GM21723 (cell line): ENCODE measurements around the gene ATF7.

ENCODE experiments used
- ATAC-seq: cut with Tn5 transposase; IDR thresholded peaks from one replicate; pipeline ENCODE4 v1.9.1; 2021; ENCODE audit warnings: mild to moderate bottlenecking, moderate library complexity; ENCODE audit not compliant: unreplicated experiment

Gene ATF7

DNA sequence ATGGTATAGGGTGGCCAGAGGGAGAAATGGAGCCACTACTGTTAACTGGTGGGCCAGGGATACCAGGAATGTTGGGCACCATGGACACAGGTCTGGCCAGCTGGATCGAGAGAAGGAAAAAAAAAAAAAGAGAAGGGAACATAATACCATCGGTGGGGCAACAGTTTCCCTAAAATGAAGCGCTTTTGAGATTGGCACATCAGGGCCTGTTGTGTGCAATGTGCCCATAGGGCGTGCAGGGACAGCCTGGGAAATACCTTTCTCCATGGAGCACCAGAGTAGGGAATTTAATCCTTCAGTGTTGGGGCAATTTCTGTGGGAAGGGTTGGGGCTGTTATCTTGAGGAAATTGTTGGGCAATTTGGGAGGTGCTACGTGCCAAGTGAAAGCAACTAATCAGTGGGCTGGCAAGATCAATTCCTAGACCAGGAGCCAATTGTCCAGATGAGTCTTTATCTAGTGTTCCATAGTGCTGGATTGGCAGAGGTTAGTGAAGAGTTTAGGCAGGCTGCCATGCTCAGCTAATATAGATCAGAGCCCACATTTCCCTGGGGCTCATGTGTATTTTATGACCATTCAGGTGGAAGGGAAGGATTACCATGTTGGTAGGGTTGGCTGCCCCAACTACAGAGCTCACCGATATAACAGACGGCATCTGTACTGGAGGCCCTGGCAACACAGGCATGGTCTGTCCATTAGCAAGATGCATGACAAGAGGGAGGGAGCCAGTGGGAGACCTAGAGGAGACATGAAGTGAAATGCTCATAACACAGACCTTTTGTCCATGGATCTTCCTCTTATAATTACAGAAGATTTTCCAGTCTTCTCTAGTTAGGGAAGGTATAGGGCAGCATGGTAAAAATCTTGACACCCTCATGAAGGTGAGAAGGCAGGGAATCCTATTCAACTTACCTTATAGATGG is 93.4 kb downstream of the ATF7 start:
- no peak for ATAC-seq

DNA sequence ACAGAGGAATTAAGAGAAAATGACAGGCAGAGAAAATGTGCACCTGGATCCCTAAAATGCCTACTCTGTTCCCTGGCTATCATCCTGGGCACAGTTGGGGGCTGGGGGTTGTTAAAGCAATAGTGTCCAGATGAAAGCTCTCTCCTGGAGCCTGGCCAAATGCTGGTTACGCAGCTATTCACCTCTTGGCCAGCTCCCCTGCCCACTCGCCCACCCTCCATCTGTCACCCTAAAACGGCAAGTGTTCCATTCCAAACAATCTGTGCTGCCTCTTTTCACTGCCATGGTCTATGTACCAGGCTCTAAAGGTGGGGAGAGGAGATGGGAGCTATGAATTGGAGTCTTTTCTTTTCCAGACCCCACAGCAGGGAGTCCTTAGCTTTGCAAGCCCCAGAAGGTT is 94.2 kb downstream of the ATF7 start:
- ATAC-seq, result no peak

DNA sequence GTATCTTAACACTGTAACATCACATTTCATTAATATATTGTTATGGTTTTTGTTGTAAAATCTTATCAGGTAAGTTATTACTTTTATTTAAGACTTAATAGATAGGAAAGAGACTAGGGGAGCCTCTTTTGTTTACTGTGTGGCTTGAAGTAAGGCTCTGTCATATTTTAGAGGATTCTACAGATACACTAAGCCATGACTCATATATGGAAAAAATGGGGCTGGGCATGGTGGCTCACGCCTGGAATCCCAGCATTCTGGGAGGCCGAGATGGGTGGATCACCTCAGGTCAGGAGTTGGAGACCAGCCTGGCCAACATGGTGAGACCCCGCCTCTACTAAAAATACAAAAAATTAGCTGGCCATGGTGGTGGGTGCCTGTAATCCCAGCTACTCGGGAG is 95.3 kb downstream of the ATF7 start:
- ATAC-seq, result no peak

DNA sequence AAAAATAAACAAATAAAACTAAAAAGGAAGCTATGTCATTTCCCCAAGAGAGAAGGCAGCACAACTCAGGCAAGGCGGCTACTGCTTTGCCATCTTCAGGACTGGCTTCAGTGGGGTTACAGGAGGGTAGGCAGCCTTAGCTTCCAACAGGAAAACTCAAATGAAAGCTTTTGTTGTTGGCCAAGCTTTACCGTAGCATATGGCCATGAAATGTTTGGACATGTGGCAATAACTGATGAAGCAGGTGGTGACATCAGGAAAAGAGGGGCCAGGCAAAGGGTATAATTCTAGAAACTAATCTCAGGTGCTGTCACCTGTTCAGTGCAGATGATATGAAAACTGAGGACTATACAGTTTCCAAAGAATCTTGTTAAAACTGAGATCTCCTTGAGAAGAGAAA is 96.1 kb downstream of the ATF7 start:
- no peak for ATAC-seq

DNA sequence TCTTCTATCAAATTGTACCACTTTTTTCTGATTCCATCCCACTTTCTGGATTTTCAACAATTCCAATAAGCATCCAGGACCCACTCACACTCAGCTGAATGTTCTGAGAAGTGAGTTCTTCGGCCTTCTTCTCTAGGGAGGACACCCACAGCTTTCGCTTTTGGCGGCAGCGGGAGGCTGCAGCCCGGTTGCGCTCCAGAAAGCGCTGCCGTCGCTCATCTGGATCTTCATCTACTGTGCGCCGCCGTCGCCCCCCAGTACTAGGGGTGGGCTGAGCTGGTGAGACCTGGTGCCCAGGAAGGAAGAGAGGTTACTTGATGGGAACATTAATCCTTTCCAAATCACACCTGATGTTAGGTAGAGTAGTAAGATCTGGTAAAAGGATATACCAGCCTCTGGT is 101.7 kb downstream of the ATF7 start:
- ATAC-seq, result no peak

DNA sequence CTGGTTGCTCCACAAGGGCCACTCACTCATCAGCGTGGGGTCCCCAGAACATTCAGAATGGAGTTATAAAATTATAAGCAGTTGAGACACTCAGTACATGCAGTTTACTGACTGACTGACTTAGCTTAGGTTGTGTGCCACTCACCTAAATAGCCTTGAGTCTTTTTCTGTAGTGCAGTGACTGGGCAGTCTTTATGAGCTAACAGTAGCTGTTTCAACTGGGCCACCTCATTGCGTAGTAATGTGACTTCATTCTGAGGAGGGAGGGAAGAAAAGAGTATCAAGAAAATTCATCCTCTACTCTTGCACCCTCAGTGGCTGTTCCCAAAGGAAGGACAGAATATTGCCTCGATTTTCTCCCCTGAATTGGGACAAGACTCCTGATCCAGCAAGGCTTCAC is 103.1 kb downstream of the ATF7 start:
- ATAC-seq, result no peak

DNA sequence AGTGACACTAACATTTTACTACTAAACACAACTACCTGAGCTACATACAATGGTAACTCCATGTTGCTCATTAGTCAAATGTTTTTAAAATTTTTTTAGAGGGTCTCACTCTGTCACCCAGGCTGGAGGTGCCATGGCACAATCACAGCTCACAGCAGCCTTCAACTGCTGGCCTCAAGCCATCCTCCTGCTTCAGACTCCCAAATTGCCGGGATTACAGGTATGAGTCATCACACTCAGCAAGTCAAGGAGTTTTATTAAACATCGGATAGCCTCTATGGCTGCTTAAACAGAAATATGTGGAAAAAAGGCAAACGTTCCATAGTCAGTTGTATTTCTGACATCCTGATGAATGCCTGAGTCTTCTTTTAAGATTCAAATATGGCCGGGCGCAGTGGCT is 107.8 kb downstream of the ATF7 start:
- ATAC-seq, result no peak

DNA sequence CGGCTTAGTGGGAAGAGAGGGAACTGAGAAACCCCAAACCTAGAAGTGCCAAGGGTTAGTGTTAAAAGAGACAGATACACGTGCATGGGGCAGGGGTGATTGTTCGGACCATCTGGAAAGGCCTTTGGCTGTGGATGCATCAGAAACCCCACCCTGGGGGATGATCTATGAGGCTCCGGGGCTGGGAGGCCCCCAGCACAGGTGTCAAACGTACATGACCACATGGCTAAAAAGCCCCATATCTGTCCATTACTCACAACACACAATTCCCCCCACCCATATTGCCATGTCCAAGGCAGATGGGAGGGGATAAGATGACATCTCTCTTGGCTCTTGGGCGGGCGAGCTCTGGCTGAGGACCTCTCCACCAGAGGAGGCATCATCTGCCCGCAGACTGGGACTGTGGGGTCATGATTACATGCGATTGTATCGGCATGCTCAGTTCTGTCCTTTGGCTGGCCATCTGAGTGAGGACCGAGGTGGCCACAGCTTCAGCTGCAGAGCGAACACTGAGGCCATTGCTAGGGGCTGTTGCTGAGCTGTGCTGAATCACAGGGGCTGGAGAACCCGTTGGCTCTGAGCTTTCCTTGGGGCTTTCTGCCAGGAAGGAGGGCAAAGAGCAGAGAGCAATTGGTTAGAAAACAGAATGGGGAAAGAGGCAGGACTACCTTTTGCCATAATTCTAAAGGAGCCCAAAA is 109.3 kb downstream of the ATF7 start:
- ATAC-seq, result no peak

DNA sequence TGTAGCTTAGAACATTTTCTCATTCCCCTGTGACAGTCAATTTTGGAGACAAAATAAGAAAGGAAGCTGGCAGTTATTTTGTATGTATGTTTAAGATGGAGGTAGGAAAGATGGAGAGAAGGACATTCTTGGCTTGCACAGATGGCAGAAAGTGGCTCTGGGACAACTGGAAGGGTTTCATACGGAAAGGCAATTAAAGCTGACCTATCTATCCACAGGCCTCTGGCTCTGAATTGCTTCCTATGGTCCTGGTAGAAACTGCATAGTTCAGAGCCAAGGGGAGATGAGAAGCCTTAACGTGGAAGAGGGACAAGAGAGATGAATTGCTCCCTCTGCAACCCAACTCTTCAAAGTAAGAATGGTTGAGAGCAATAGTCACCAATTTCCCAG is 110.9 kb downstream of the ATF7 start:
- ATAC-seq, result no peak

DNA sequence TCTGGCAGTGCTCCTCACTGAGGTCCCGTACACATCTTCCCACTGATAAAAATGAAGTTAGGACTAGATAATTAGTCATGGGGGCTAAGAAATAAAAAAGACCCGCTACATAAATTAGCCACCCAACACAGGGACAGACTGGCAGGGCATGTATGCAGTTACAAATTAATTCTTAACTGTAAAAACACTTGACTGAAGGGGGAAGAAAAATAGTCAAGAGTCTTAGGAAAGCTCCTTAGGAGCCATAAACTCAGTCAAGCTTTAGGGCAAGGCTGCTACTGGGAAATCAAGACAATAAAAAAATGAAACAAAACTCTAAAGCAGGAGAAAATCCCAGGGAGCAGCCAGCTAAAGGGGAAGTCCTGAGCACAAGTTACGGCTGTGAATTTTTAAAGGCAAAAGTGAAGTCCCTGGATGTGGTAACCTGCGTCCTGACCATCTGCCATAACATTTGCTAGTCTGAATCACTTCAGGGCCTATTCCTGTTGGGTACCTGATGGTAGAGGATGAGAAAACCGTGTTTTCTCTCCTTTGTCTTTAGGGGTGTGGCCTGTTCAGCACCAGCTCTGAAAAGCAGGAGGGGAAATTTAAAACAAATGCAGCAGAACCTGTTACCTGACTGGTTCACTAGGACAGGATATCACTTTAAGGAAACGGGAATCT is 111.4 kb downstream of the ATF7 start:
- no peak for ATAC-seq

DNA sequence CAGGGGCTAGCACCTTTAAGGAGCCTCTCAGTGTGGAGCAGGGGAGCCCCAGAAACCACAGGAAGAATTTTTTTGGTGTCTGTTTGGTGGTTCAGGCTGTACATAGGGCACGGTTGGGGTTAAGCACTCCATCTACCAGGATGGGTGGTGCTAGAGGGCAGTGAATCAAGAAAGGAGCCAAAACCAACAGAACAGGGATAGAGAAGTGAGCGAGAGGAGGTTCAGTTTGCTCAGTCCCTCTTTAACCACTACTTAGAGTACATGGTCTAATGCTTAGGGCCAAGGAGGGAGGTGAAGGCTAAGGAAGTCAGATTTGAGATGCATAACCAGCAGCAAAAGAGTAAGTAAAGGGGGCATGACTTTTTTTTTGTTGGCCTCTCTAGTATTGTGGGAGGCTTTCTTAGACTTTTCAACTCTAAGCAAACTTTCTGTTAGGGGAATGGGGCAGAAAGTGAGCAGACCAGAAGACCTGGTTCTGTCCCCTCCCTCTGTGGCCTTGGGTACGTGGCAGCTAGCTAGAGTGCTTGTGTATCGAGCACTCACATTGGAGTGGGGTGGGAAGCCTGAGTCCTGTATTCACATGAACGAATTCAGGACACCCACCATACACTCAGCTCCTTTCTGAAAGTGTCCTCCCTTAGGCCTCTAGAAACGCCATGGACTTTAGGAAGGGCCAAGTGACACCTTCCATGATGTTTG is 112.3 kb downstream of the ATF7 start:
- ATAC-seq, result no peak

DNA sequence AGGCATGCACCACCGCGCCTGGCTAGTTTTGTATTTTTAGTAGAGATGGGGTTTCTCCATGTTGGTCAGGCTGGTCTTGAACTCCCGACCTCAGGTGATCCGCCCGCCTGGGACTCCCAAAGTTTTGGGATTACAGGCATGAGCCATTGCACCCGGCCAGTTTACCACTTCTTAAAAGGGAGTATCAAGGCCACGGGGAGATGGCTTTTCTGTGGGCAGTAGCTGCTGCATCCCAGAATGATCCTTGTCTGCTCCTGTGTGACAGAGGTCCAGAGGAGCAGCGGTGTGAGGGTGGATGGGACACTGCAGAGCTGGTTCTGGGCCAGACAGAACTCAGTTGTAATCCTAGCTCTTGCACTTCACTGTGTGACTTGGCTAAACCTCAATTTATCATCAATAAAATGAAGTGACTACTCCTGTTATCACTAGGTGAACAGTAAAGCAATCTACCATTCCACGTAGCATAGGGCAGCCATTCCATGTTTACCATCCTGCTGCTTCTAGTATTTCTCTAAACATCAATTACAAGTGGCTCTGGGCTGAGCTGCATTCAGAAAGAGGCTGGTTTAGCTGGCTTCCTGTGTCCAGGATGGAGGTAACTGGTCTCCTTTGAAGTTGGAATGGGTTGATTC is 115.9 kb downstream of the ATF7 start:
- ATAC-seq, result no peak

DNA sequence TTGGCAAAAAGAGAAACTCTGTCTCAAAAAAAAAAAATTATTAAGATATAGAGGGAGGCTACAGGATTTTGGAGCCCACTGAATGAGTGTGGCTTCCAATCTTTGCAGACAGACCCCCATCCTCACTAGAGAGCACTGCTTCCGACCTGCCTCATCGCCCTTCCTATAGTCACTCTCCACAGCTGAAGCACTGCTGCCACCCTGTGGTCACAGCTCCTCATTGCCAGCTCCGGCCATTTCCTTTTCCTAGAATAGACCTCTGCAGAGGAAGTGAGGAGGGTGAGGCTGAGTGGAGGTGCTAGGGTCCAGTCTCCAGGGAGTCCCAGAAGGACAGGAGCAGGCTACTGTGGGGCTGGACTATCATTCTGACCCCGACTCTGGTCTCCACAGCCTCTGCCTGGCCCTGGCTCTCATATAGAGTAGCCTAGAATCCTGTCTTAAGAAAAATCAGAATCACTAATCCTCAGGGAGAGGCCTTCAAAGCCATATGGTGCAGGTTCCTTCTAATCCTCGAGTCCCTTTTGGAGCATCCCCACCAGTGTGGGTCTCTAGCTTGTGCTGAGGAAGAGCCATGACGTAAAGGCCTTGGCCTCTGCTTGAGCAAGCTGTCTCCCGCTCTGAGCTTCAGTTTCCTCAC is 117.5 kb downstream of the ATF7 start:
- ATAC-seq, result peak; percentile 87

DNA sequence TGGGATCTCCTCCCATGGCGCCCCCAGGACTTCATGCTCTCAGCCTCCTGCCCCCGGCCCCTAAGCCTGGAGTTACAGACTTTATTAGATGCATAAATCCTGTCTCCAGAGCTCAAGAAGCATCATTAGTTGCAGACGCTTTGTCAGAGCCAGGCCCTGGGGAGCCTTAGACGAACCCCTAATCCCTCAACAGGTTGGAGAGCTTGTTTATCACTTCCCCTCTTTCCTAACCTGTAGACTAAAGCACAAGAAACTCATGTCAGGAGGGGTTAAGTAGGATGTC is 118.6 kb downstream of the ATF7 start:
- no peak for ATAC-seq

DNA sequence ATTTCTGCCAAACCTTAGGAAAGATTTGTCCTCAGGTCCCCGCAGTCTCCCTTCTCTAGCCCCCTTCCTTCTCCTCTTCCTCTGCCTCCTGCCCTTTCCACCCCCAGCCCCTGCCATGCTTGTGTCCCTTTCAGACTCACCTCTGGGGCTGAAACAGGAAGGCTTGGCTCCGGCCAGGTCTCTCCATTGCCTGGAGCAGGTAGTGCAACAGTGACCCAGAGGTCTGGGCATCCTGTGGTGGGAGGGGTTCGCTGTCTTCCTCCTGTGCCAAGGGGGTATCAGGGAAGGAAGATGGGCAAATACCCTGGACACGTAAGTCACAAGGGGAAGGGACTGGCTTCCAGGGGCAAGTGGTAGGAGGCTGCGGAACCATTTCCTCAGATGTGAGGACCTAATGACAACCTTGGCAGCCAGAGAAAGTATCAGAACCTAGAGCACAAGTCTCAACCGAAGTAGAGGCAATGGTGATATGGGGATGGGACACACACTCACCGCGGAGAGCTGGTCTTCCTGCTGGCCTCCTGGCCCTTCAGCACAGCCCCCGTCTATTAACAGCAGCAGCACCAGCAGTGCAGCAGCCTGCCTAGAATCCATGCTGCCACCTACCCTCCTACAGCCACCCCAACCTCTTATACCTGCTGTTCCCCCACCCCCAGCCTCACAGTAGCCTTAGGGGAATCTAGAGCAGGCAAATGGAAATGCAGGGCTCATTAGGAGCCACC is 119.1 kb downstream of the ATF7 start, which contains the start of gene NPFF:
Gene NPFF, minus strand, starts transcription at position 604 of the 722 bp plus-strand sequence. Its CDS starts 10 bp downstream, at position 594.
- ATAC-seq, result no peak

DNA sequence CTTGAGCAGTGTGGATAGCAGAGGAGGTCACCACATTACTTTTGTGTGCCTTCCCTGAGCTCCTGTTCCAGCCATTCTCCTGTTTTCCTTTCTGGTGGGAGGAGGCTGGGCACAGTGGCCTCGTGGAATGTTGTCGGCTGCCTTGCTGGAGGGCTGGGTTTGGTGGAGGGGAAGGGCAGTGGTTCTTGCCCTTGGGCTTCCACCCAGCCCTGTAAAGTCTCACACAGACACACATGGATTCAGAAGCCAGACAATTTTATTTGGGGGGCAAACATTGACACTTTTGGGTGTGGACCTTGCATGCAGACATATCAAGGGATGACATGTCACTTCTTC is 119.8 kb downstream of the ATF7 start:
- ATAC-seq, result no peak

DNA sequence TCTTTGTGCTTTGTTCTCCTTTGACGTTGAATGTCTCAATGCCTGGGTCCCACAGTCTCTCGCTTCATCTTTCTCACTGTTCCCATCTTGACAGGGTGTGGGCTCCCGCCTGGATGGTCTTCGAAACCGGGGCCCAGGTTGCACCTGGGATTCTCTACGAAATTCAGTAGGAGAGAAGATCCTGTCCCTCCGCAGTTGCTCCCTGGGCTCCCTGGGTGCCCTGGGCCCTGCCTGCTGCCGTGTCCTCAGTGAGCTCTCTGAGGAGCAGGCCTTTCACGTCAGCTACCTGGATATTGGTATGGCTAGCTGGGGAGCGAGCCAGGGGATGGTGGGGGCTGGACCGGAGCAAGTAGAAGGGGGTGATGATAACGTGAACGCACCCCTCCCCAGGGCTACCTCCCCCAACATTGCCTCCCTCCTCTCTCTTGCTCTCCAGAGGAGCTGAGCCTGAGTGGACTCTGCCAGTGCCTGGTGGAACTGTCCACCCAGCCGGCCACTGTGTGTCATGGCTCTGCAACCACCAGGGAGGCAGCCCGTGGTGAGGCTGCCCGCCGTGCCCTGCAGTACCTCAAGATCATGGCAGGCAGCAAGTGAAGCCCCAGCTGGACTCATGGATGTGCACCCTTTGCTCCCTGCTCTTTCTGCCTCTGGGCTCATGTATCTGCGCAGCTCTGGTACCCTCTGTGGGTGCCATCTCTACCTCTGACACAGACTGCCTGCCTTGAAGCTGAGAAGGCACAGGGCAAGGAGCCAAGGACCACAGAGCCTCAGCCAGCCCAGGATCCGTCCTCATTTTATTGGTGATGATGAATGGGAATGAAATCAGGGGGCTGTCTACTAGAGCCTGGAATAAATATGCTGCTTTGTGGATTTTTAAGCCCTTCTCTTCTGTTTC is 120.4 kb downstream of the ATF7 start:
- no peak for ATAC-seq

DNA sequence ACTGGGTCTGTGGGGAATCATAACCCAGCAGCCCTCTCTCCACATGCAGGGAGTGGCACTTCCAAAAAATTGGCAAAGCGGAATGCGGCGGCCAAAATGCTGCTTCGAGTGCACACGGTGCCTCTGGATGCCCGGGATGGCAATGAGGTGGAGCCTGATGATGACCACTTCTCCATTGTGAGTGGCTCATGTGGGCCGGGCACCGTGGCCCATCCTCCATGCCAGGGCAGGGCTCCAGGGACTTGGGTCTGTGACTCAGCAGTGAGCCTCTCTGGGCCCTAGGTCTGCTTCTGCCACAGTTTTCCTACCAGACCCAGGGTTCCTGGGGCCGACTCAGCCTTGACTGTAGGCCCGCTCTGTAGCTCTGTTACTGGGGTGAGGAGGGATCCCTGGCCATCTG is 121.1 kb downstream of the ATF7 start:
- no peak for ATAC-seq
